Fibroblast of lung (primary cell): Measurements from ENCODE around the gene TPRKB.

ENCODE experiments used
- CTCF ChIP-seq, 2 donors: IDR thresholded peaks in 1 of 2; conservative IDR thresholded peaks in 1 of 2; 1 replicate in 1 of 2; 2 replicates in 1 of 2; pipeline ENCODE4 v1.5.1; 2011 to 2012; ENCODE audit warnings: low read length in 2 of 2, control low read depth in 1 of 2, inconsistent platforms in 1 of 2, low read depth in 1 of 2, mild to moderate bottlenecking in 1 of 2
- EZH2 ChIP-seq: IDR thresholded peaks from 2 replicates; pipeline ENCODE4 v1.5.1; 2012; ENCODE audit warnings: low read length, control low read depth, mild to moderate bottlenecking; ENCODE audit errors: missing control alignments

GRCh38 chr2:73705091-73705490, 32.1 kb downstream of the TPRKB start:
- TF ChIP-seq CTCF (conservative IDR thresholded peaks at IDR 0.05 in 1 of 2, IDR thresholded peaks at IDR 0.05 in 1 of 2; ENCODE audit: low read depth in 1 of 2, low read length in 2 of 2) (no peak), EZH2 (no peak)
